ENCODE measurements around the gene DGKK. TPM values are rescaled to one million over a fixed set of nuclear protein-coding genes. Genes with fewer than 3 reads are reported as not detected.

The DGKK gene
- total and polyA plus RNA-seq, 2 of the 4 experiments (the other 2 are of a cell fraction) = not detected

DNA sequence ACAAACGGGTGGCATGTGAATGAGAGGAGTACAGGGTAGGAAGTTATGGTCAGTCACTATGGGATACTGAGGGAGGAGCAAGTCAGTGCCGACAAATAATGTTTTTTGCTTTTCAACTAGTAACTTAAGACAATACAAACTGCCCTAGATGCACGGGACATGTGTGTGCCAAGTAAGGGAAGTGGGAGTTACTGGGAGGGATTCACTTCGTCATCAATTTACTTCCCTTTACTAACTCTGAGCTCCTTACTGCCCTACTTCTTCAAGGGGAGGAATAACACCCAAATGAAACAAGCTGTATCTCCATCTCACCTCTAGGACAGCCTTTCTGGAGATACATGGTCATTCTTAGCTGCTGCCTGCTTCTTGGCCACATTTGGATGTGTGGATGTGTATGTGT, 97.7 kb downstream of the DGKK start:
- ChIA-PET POLR2A (ENCODE audit: unreplicated experiment) (no interaction called here), CTCF (no interaction called here)
- Histone ChIP-seq H3K56ac (ENCODE audit: extremely low read depth, insufficient read depth, low read length) (no peak overlapping the region), H4K91ac (ENCODE audit: insufficient read depth, low read depth, low read length) (no peak overlapping the region), H3K23ac (ENCODE audit: low read depth, low read length) (no peak overlapping the region), H2BK5ac (ENCODE audit: low read depth, low read length, poor library complexity, severe bottlenecking) (no peak overlapping the region), H3K27me3 (ENCODE audit: control insufficient read depth, insufficient read depth, low read length) (peaks cover 7% of the 10 kb centered on the region), H2BK15ac (ENCODE audit: low read depth, low read length) (no peak overlapping the region), H4K5ac (ENCODE audit: low read depth, low read length) (no peak overlapping the region), H3K36me3 (ENCODE audit: control insufficient read depth, insufficient read depth, low read length) (no peaks in the 10 kb centered on the region), H3K4me2 (ENCODE audit: low read depth, low read length) (no peak overlapping the region), H2AK9ac (replicated peaks; ENCODE audit: low read depth, low read length, poor library complexity) (no peak overlapping the region), H3K18ac (ENCODE audit: low read depth, low read length) (no peak overlapping the region), H2BK120ac (ENCODE audit: low read depth, low read length) (no peak overlapping the region), H3K9me3 (ENCODE audit: control insufficient read depth, insufficient read depth, low read length) (no peaks in the 10 kb centered on the region), H3K4me1 (ENCODE audit: control insufficient read depth, insufficient read depth, low read length) (no peaks in the 10 kb centered on the region), H4K20me1 (ENCODE audit: insufficient read depth, low read length) (no peaks in the 10 kb centered on the region), H2AK5ac (ENCODE audit: low read depth, low read length) (no peak overlapping the region), H3K4ac (ENCODE audit: low read depth, low read length) (no peak overlapping the region), H2BK20ac (ENCODE audit: low read depth, low read length) (no peak overlapping the region), H2AFZ (replicated peaks; ENCODE audit: low read length, poor library complexity) (no peak overlapping the region), H3K4me3 (ENCODE audit: insufficient read depth, low read depth, low read length) (no peak overlapping the region), H3K9ac (ENCODE audit: low read depth, low read length) (no peak overlapping the region), H3K9me1 (ENCODE audit: insufficient read depth, low read length) (no peaks in the 10 kb centered on the region), H3K14ac (replicated peaks; ENCODE audit: low read depth, low read length) (no peak overlapping the region), H3K27ac (ENCODE audit: insufficient read depth, low read length) (no peak overlapping the region), H4K8ac (ENCODE audit: low read depth in 2 of 2, low read length in 2 of 2) (no peak overlapping the region), H3K79me1 (ENCODE audit: low read depth in 1 of 2, low read length in 2 of 2) (no peaks in the 10 kb centered on the region)
- intact Hi-C loops (cut with micrococcal nuclease) (no loop called here), dilution Hi-C loops (cut with HindIII; ENCODE audit: low sequenced_read_pairs, unreplicated experiment) (no loop called here), in situ Hi-C loops (cut with MboI; ENCODE audit: low sequenced_read_pairs) (no loop called here)
- WGBS, 2 experiments (ENCODE audit: extremely low coverage in 2 of 2, insufficient read length in 1 of 2) = no CpG with 5 or more reads among the region's 4 CpGs
- TF ChIP-seq, protein P1, sequence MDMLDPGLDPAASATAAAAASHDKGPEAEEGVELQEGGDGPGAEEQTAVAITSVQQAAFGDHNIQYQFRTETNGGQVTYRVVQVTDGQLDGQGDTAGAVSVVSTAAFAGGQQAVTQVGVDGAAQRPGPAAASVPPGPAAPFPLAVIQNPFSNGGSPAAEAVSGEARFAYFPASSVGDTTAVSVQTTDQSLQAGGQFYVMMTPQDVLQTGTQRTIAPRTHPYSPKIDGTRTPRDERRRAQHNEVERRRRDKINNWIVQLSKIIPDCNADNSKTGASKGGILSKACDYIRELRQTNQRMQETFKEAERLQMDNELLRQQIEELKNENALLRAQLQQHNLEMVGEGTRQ (IDR thresholded peaks at IDR 0.05; ENCODE audit: low read depth, low read length) = no peak
- no peak for TF ChIP-seq CEBPB (IDR thresholded peaks at IDR 0.05; ENCODE audit: low read depth, low read length)
- no peak for TF ChIP-seq RCOR1 (IDR thresholded peaks at IDR 0.05; ENCODE audit: insufficient replicate concordance, low read length)
- no peak for TF ChIP-seq BHLHE40 (IDR thresholded peaks at IDR 0.05; ENCODE audit: low read depth, low read length)
- TF ChIP-seq RAD21 (IDR thresholded peaks at IDR 0.05; ENCODE audit: low read length) = no peak
- TF ChIP-seq SMC3 (IDR thresholded peaks at IDR 0.05; ENCODE audit: low read depth, low read length) = no peak
- no peak for DNase-seq
- ATAC-seq (ENCODE audit: low read depth) = no peak
- BruUV-seq (replicated peaks) = no TSS peak

All from IMR-90 (cell line).